ENCODE measurements around the gene ELMOD3.
"Not testable (repeated sequence)": the region's sequence is repeated elsewhere in the genome, so short reads cannot be mapped to it uniquely, and the experiment has no call there.

The ELMOD3 gene

GRCh38 chr2:85356186-85356585 is 1.6 kb downstream of the ELMOD3 start:
- H3K9me3 ChIP-seq (ENCODE audit: insufficient read depth, low read length): no peaks in the 10 kb centered on the region
- H4K20me1 ChIP-seq (ENCODE audit: insufficient read depth, low read length): no peaks in the 10 kb centered on the region
- no peak overlapping the region for H3K4me3 ChIP-seq (ENCODE audit: low read length)
- peaks cover 8% of the 10 kb centered on the region for H3K36me3 ChIP-seq (replicated peaks; ENCODE audit: low read depth, low read length)
- H3K27me3 ChIP-seq (ENCODE audit: low read depth, low read length): no peaks in the 10 kb centered on the region
- H3K79me2 ChIP-seq (ENCODE audit: low read length): peaks cover 28% of the 10 kb centered on the region
- H3K9ac ChIP-seq (ENCODE audit: low read length): no peak overlapping the region
- H2AFZ ChIP-seq (ENCODE audit: low read depth, low read length): no peak overlapping the region
- H3K4me1 ChIP-seq (ENCODE audit: low read length): peaks cover 10% of the 10 kb centered on the region
- no peak overlapping the region for H3K27ac ChIP-seq (ENCODE audit: low read length)
- no peak overlapping the region for H3K4me2 ChIP-seq (ENCODE audit: low read length)
- TF ChIP-seq CTCF (IDR thresholded peaks at IDR 0.05; ENCODE audit: low read depth, low read length) (no peak), EZH2phosphoT487 (IDR thresholded peaks at IDR 0.05; ENCODE audit: low read depth) (no peak)

GRCh38 chr2:85357736-85358135 is 3.2 kb downstream of the ELMOD3 start:
- no peak overlapping the region for H3K27ac ChIP-seq (ENCODE audit: low read length)
- peaks cover 25% of the 10 kb centered on the region for H3K79me2 ChIP-seq (ENCODE audit: low read length)
- H3K4me3 ChIP-seq (ENCODE audit: low read length): no peak overlapping the region
- H3K4me1 ChIP-seq (ENCODE audit: low read length): peaks cover 10% of the 10 kb centered on the region
- H3K27me3 ChIP-seq (ENCODE audit: low read depth, low read length): no peaks in the 10 kb centered on the region
- H2AFZ ChIP-seq (ENCODE audit: low read depth, low read length): no peak overlapping the region
- TF ChIP-seq EZH2phosphoT487 (IDR thresholded peaks at IDR 0.05; ENCODE audit: low read depth) (no peak), CTCF (IDR thresholded peaks at IDR 0.05; ENCODE audit: low read depth, low read length) (no peak)
- H3K9ac ChIP-seq (ENCODE audit: low read length): no peak overlapping the region
- peaks cover 8% of the 10 kb centered on the region for H3K36me3 ChIP-seq (replicated peaks; ENCODE audit: low read depth, low read length)
- H3K9me3 ChIP-seq (ENCODE audit: insufficient read depth, low read length): no peaks in the 10 kb centered on the region
- H4K20me1 ChIP-seq (ENCODE audit: insufficient read depth, low read length): no peaks in the 10 kb centered on the region
- H3K4me2 ChIP-seq (ENCODE audit: low read length): no peak overlapping the region

- H3K27me3 ChIP-seq (ENCODE audit: low read depth, low read length): not testable (repeated sequence)
Observed at GRCh38 chr2:85362653-85363387, 8.3 kb downstream of the ELMOD3 start.

GRCh38 chr2:85367180-85367579 is 12.6 kb downstream of the ELMOD3 start:
- Histone ChIP-seq H3K36me3 (replicated peaks; ENCODE audit: low read depth, low read length) (peaks cover 7% of the 10 kb centered on the region), H4K20me1 (ENCODE audit: insufficient read depth, low read length) (no peaks in the 10 kb centered on the region), H3K27ac (ENCODE audit: low read length) (no peak overlapping the region), H3K9me3 (ENCODE audit: insufficient read depth, low read length) (no peaks in the 10 kb centered on the region), H3K9ac (ENCODE audit: low read length) (no peak overlapping the region), H3K79me2 (ENCODE audit: low read length) (no peaks in the 10 kb centered on the region), H3K4me3 (ENCODE audit: low read length) (no peak overlapping the region), H3K27me3 (ENCODE audit: low read depth, low read length) (no peaks in the 10 kb centered on the region), H2AFZ (ENCODE audit: low read depth, low read length) (no peak overlapping the region), H3K4me1 (ENCODE audit: low read length) (no peaks in the 10 kb centered on the region), H3K4me2 (ENCODE audit: low read length) (no peak overlapping the region)
- TF ChIP-seq EZH2phosphoT487 (IDR thresholded peaks at IDR 0.05; ENCODE audit: low read depth) (no peak), CTCF (IDR thresholded peaks at IDR 0.05; ENCODE audit: low read depth, low read length) (no peak)

More at GRCh38 chr2:85362653-85363387, 8.3 kb downstream of the ELMOD3 start:
- H3K27ac ChIP-seq (ENCODE audit: low read length); H3K79me2 ChIP-seq (ENCODE audit: low read length); H3K4me2 ChIP-seq (ENCODE audit: low read length); H3K9ac ChIP-seq (ENCODE audit: low read length); H4K20me1 ChIP-seq (ENCODE audit: insufficient read depth, low read length); H3K4me1 ChIP-seq (ENCODE audit: low read length); H3K9me3 ChIP-seq (ENCODE audit: insufficient read depth, low read length); H2AFZ ChIP-seq (ENCODE audit: low read depth, low read length); H3K4me3 ChIP-seq (ENCODE audit: low read length); H3K36me3 ChIP-seq (replicated peaks; ENCODE audit: low read depth, low read length): not testable (repeated sequence)

All from OCI-LY3 (cell line).